GM23338 (cell line): ENCODE results near the gene HOXD8. TPM values are rescaled to one million over a fixed set of nuclear protein-coding genes. Genes with fewer than 3 reads are reported as not detected.

Source experiments
- ATAC-seq: fragments of 200-7000 bp; cut with Tn5 transposase; 3 replicates; pipeline ENCODE4 v1.9.1; 2020
- DNase-seq: peaks from one replicate; pipeline ENCODE4 v3.0.0-alpha.2; 2015; ENCODE audit warnings: low spot score
- H2AFZ ChIP-seq: fragments of 200-600 bp; sonication (generic); 2 replicates; pipeline ENCODE4 v1.8.0; 2016; ENCODE audit warnings: antibody characterized with exemption, mild to moderate bottlenecking, moderate library complexity
- H3F3A ChIP-seq: fragments of 200-600 bp; sonication (generic); replicated peaks from 2 replicates; pipeline ENCODE4 v1.8.0; 2017; ENCODE audit warnings: antibody characterized with exemption, mixed run types, low read depth
- H3K27ac ChIP-seq: fragments of 200-600 bp; sonication (generic); 2 replicates; pipeline ENCODE4 v1.6.1; 2016; ENCODE audit warnings: low read depth
- H3K27me3 ChIP-seq: fragments of 200-600 bp; sonication (generic); 2 replicates; pipeline ENCODE4 v1.8.0; 2016; ENCODE audit warnings: mild to moderate bottlenecking, mixed run types, moderate library complexity; ENCODE audit not compliant: insufficient read depth
- H3K36me3 ChIP-seq: fragments of 200-600 bp; sonication (generic); 2 replicates; pipeline ENCODE4 v1.8.0; 2016; ENCODE audit warnings: mild to moderate bottlenecking; ENCODE audit not compliant: insufficient read depth
- H3K4me1 ChIP-seq: fragments of 200-600 bp; sonication (generic); 2 replicates; pipeline ENCODE4 v1.8.0; 2016; ENCODE audit warnings: mild to moderate bottlenecking, moderate library complexity; ENCODE audit not compliant: insufficient read depth
- H3K4me2 ChIP-seq: fragments of 200-600 bp; sonication (generic); 2 replicates; pipeline ENCODE4 v1.7.1; 2017; ENCODE audit warnings: mixed run types
- H3K4me3 ChIP-seq: fragments of 200-600 bp; sonication (generic); 2 replicates; pipeline ENCODE4 v1.6.1; 2016; ENCODE audit warnings: mixed run types
- H3K79me2 ChIP-seq: fragments of 200-600 bp; sonication (generic); replicated peaks from 2 replicates; pipeline ENCODE4 v1.8.0; 2017; ENCODE audit warnings: mild to moderate bottlenecking; ENCODE audit not compliant: insufficient read depth
- H3K9me2 ChIP-seq: fragments of 200-600 bp; sonication (generic); 2 replicates; pipeline ENCODE4 v1.8.0; 2017; ENCODE audit not compliant: insufficient read depth
- H4K20me1 ChIP-seq: fragments of 200-600 bp; sonication (generic); replicated peaks from 2 replicates; pipeline ENCODE4 v1.8.0; 2017; ENCODE audit warnings: mild to moderate bottlenecking; ENCODE audit not compliant: insufficient read depth
- H3K27ac Mint-ChIP-seq: 2 replicates; pipeline ENCODE4 v1.8.0; 2020; ENCODE audit warnings: inconsistent platforms, mild to moderate bottlenecking, moderate library complexity, mixed read lengths
- H3K27me3 Mint-ChIP-seq: 3 replicates; pipeline ENCODE4 v1.8.0; 2022; ENCODE audit warnings: low read depth, mild to moderate bottlenecking, moderate library complexity, mixed read lengths, inconsistent platforms; ENCODE audit not compliant: insufficient read depth, poor library complexity
- H3K36me3 Mint-ChIP-seq: 3 replicates; pipeline ENCODE4 v1.8.0; 2021; ENCODE audit warnings: low read depth, mild to moderate bottlenecking, inconsistent platforms, moderate library complexity, mixed read lengths
- H3K4me1 Mint-ChIP-seq: 3 replicates; pipeline ENCODE4 v1.8.0; 2020; ENCODE audit warnings: mild to moderate bottlenecking, inconsistent platforms, mixed read lengths
- H3K4me3 Mint-ChIP-seq: 3 replicates; pipeline ENCODE4 v1.8.0; 2021; ENCODE audit warnings: moderate library complexity, mild to moderate bottlenecking, inconsistent platforms, mixed read lengths
- H3K9me3 Mint-ChIP-seq: 3 replicates; pipeline ENCODE4 v1.8.0; 2020; ENCODE audit warnings: moderate library complexity, mild to moderate bottlenecking, inconsistent platforms, mixed read lengths
- ETS1 ChIP-seq: IDR thresholded peaks from 2 replicates; pipeline ENCODE4 v1.6.1; 2016; ENCODE audit warnings: antibody characterized with exemption
- EZH2 ChIP-seq: fragments of 200-600 bp; sonication (generic); IDR thresholded peaks from one replicate; pipeline ENCODE4 v1.8.0; 2017; ENCODE audit warnings: antibody characterized with exemption, mild to moderate bottlenecking, low read depth; ENCODE audit not compliant: unreplicated experiment
- EZH2phosphoT487 ChIP-seq: fragments of 200-600 bp; sonication (generic); IDR thresholded peaks from one replicate; pipeline ENCODE4 v1.8.1; 2018; ENCODE audit warnings: antibody characterized with exemption; ENCODE audit not compliant: unreplicated experiment
- JUNB ChIP-seq: IDR thresholded peaks from one replicate; pipeline ENCODE4 v1.6.1; 2016; ENCODE audit warnings: antibody characterized with exemption; ENCODE audit not compliant: unreplicated experiment
- POLR2AphosphoS5 ChIP-seq: IDR thresholded peaks from 2 replicates; pipeline ENCODE4 v1.6.1; 2016; ENCODE audit warnings: antibody characterized with exemption, low read depth
- ZNF331 ChIP-seq: fragments of 250-450 bp; sonication (Bioruptor Pico); IDR thresholded peaks from 2 replicates; pipeline ENCODE4 v1.5.0; 2020; ENCODE audit warnings: low read depth, mild to moderate bottlenecking, moderate library complexity
- ZNF462 ChIP-seq: fragments of 250-450 bp; sonication (Bioruptor Pico); IDR thresholded peaks from 2 replicates; pipeline ENCODE4 v1.5.0; 2020; ENCODE audit warnings: mild to moderate bottlenecking, moderate library complexity
- polyA plus RNA-seq: library from polyadenylated mRNA; unstranded; fragments of >200 nt; fragmentation: Nextera tagmentation; extraction: Ambion mirVana; gene quantifications from 2 replicates; pipeline ENCODE4 v1.2.1, GENCODE V29; 2016
- total RNA-seq: library from RNA; depleted of rRNA; stranded (reverse); fragments of >200 nt; shearing (Covaris generic); gene quantifications from 2 replicates; pipeline ENCODE4 v1.2.3, GENCODE V29; 2014
- TF ChIP-seq, protein P1 (sequence below): IDR thresholded peaks from one replicate; pipeline ENCODE4 v1.6.1; 2018; ENCODE audit warnings: antibody characterized with exemption; ENCODE audit not compliant: unreplicated experiment

HOXD8 gene
- total and polyA plus RNA-seq, 2 experiments from 2014 or later: not detected

DNA sequence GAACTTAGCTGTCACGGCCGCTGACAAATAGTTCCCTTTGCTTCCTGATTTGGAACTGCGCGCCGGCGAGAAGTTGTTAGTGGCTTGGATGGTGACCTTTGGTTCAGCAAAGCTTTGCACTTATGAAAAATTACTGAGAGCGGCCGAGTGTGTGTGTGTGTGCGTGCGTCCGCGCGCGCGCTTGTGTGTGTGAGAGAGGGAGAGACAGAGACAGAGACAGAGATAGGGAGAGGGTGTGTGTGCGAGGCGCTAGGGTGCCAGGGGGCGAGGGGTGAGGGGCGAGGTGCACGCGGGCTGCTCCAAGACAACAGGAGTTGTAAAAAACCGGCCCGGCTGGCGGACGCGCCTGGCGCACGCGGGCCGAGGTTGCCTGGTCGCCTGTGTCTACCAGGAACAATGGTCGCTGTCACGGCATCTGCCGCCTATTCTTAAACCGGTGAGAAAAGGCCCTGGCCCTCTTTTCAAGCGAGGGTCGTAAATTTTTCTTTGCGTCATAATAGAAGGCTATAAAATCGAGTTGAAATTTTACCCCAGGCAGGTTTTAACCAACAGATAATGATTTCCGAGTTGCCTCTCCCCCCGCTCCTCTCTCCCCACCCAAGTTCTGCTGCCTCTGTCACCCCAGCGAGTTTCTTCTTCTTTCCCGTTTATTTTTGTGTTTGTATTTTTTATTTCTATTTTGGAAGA is 28.1 kb downstream of the HOXD8 start:
- Histone ChIP-seq H3K4me1 (peaks cover 49% of the 10 kb centered on the region), H3K9me2 (no peaks in the 10 kb centered on the region), H3K27me3 (peaks cover 100% of the 10 kb centered on the region), H3K36me3 (no peaks in the 10 kb centered on the region), H2AFZ (no peak overlapping the region), H3K4me3 (peak overlapping the region; percentile 34; the same call in 1 of the 2 replicates), H3K27ac (no peak overlapping the region), H3K79me2 (no peaks in the 10 kb centered on the region), H3K4me2 (peak overlapping the region; percentile 65; the same call in 1 of the 2 replicates), H4K20me1 (peaks cover 50% of the 10 kb centered on the region), H3F3A (peaks cover 30% of the 10 kb centered on the region)
- H3K4me1 Mint-ChIP-seq: peaks cover 31% of the 10 kb centered on the region
- no peak overlapping the region for H3K27ac Mint-ChIP-seq
- ATAC-seq: peak; percentile 6
- no peak overlapping the region for H3K4me3 Mint-ChIP-seq
- H3K27me3 Mint-ChIP-seq: peaks cover 99% of the 10 kb centered on the region
- peak; percentile 69 for DNase-seq
- H3K36me3 Mint-ChIP-seq: no peaks in the 10 kb centered on the region
- peaks cover 3% of the 10 kb centered on the region; the same call in 2 of the 3 replicates for H3K9me3 Mint-ChIP-seq
- TF ChIP-seq JUNB (no peak), ZNF331 (CRISPR knock-in tag) (no peak), EZH2 (peak; percentile 95), EZH2phosphoT487 (peak; percentile 97), ETS1 (no peak), POLR2AphosphoS5 (no peak), ZNF462 (CRISPR knock-in tag) (no peak)
- TF ChIP-seq, protein P1, sequence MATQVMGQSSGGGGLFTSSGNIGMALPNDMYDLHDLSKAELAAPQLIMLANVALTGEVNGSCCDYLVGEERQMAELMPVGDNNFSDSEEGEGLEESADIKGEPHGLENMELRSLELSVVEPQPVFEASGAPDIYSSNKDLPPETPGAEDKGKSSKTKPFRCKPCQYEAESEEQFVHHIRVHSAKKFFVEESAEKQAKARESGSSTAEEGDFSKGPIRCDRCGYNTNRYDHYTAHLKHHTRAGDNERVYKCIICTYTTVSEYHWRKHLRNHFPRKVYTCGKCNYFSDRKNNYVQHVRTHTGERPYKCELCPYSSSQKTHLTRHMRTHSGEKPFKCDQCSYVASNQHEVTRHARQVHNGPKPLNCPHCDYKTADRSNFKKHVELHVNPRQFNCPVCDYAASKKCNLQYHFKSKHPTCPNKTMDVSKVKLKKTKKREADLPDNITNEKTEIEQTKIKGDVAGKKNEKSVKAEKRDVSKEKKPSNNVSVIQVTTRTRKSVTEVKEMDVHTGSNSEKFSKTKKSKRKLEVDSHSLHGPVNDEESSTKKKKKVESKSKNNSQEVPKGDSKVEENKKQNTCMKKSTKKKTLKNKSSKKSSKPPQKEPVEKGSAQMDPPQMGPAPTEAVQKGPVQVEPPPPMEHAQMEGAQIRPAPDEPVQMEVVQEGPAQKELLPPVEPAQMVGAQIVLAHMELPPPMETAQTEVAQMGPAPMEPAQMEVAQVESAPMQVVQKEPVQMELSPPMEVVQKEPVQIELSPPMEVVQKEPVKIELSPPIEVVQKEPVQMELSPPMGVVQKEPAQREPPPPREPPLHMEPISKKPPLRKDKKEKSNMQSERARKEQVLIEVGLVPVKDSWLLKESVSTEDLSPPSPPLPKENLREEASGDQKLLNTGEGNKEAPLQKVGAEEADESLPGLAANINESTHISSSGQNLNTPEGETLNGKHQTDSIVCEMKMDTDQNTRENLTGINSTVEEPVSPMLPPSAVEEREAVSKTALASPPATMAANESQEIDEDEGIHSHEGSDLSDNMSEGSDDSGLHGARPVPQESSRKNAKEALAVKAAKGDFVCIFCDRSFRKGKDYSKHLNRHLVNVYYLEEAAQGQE: no peak
